Measurements from ENCODE around the gene USP48. TPM values are rescaled to one million over a fixed set of nuclear protein-coding genes. Genes with fewer than 3 reads are reported as not detected.
A peak's percentile ranks its signal among the peaks of the same experiment; 100 is the strongest.

Gene USP48
- total and polyA plus RNA-seq, 2 of the 13 experiments (the other 11 are each of a cell fraction or from before 2014, with no cell fraction given) = 30.4 to 30.7 TPM

DNA sequence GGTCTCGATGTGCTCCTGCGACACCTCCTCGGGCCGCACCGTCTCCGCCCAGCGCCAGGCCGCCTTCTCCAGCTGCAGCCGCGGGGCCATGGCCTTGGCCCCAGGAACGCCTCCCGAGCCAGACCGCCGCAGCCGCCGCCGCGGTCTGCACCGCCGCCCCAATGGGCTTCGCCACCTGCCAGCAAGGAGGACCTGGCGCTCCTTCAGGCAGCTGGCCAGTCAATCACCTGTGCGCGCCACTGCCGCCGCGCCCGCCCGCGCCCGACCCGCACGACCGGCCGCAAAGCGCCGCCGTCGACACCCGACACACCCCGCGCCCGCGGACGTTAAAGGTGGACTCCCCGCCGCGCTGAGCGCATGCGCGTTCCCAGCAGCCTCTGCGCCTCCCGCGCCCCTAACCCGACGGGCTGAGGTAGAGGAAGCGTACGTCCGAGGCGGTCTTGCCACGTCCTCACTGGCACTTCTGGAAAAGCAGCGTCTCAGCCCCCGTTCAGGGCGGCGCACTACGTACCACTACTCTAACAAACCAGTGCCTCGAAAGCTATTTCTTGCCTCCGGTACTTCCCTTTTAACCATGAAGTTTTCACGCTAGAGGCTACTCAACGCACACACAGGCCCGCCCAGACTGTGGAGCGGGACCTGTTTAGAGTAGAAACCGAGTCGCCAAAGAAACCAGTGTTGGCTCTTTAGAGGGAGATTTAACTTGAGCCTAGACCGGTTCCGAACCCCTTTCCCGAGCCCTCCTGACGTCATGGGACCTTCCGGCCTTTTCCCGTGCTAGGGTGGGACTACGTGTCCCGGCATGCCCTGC lies at the start of gene USP48 (continued):
- TF ChIP-seq, protein P1, sequence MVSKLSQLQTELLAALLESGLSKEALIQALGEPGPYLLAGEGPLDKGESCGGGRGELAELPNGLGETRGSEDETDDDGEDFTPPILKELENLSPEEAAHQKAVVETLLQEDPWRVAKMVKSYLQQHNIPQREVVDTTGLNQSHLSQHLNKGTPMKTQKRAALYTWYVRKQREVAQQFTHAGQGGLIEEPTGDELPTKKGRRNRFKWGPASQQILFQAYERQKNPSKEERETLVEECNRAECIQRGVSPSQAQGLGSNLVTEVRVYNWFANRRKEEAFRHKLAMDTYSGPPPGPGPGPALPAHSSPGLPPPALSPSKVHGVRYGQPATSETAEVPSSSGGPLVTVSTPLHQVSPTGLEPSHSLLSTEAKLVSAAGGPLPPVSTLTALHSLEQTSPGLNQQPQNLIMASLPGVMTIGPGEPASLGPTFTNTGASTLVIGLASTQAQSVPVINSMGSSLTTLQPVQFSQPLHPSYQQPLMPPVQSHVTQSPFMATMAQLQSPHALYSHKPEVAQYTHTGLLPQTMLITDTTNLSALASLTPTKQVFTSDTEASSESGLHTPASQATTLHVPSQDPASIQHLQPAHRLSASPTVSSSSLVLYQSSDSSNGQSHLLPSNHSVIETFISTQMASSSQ (IDR thresholded peaks at IDR 0.05; ENCODE audit: low read depth) = no peak
- TF ChIP-seq, protein P1 (CRISPR knock-in tag; IDR thresholded peaks at IDR 0.05; ENCODE audit: borderline replicate concordance) = no peak; the same call in 1 of the 2 replicates
- TF ChIP-seq ISX (CRISPR knock-in tag; conservative IDR thresholded peaks at IDR 0.05) = no peak; the same call in 1 of the 2 replicates
- 0 out of 2 replicates have a peak, but pooled peaks have one; percentile 61 for TF ChIP-seq RCOR2 (CRISPR knock-in tag; IDR thresholded peaks at IDR 0.05)
- TF ChIP-seq, protein P2, sequence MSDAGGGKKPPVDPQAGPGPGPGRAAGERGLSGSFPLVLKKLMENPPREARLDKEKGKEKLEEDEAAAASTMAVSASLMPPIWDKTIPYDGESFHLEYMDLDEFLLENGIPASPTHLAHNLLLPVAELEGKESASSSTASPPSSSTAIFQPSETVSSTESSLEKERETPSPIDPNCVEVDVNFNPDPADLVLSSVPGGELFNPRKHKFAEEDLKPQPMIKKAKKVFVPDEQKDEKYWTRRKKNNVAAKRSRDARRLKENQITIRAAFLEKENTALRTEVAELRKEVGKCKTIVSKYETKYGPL (CRISPR knock-in tag; IDR thresholded peaks at IDR 0.05) = peak; percentile 31; the same call in 1 of the 2 replicates
- no peak for TF ChIP-seq PTBP1 (IDR thresholded peaks at IDR 0.05; ENCODE audit: low read depth, low read length, poor library complexity, severe bottlenecking)
- no peak for TF ChIP-seq ZNF75D (CRISPR knock-in tag; IDR thresholded peaks at IDR 0.05; ENCODE audit: borderline replicate concordance)
- TF ChIP-seq THAP11 (CRISPR knock-in tag; IDR thresholded peaks at IDR 0.05) = peak; percentile 97
- peak; percentile 72 for TF ChIP-seq YEATS2 (CRISPR knock-in tag; IDR thresholded peaks at IDR 0.05; ENCODE audit: borderline replicate concordance)
- TF ChIP-seq, protein P3, sequence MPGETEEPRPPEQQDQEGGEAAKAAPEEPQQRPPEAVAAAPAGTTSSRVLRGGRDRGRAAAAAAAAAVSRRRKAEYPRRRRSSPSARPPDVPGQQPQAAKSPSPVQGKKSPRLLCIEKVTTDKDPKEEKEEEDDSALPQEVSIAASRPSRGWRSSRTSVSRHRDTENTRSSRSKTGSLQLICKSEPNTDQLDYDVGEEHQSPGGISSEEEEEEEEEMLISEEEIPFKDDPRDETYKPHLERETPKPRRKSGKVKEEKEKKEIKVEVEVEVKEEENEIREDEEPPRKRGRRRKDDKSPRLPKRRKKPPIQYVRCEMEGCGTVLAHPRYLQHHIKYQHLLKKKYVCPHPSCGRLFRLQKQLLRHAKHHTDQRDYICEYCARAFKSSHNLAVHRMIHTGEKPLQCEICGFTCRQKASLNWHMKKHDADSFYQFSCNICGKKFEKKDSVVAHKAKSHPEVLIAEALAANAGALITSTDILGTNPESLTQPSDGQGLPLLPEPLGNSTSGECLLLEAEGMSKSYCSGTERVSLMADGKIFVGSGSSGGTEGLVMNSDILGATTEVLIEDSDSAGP (CRISPR knock-in tag; IDR thresholded peaks at IDR 0.05; ENCODE audit: borderline replicate concordance) = peak; percentile 93
- peak; percentile 69 for TF ChIP-seq ZNF883 (CRISPR knock-in tag; IDR thresholded peaks at IDR 0.05; ENCODE audit: not compliant biosample characterization)
- TF ChIP-seq POLR2A (IDR thresholded peaks at IDR 0.05; ENCODE audit: insufficient read depth in 1 of 2, low read depth in 2 of 2, low read length in 2 of 2) = peak; percentile 98 to 99
- 0 out of 2 replicates have a peak, but pooled peaks have one; percentile 52 for TF ChIP-seq ZNF598 (CRISPR knock-in tag; IDR thresholded peaks at IDR 0.05; ENCODE audit: borderline replicate concordance)
- peak; percentile 68; the same call in 1 of the 2 replicates for TF ChIP-seq ZNF446 (CRISPR knock-in tag; IDR thresholded peaks at IDR 0.05)
- no peak for TF ChIP-seq SMARCC2 (IDR thresholded peaks at IDR 0.05)
